ENCODE results near the gene CATSPERZ.

Gene CATSPERZ

DNA sequence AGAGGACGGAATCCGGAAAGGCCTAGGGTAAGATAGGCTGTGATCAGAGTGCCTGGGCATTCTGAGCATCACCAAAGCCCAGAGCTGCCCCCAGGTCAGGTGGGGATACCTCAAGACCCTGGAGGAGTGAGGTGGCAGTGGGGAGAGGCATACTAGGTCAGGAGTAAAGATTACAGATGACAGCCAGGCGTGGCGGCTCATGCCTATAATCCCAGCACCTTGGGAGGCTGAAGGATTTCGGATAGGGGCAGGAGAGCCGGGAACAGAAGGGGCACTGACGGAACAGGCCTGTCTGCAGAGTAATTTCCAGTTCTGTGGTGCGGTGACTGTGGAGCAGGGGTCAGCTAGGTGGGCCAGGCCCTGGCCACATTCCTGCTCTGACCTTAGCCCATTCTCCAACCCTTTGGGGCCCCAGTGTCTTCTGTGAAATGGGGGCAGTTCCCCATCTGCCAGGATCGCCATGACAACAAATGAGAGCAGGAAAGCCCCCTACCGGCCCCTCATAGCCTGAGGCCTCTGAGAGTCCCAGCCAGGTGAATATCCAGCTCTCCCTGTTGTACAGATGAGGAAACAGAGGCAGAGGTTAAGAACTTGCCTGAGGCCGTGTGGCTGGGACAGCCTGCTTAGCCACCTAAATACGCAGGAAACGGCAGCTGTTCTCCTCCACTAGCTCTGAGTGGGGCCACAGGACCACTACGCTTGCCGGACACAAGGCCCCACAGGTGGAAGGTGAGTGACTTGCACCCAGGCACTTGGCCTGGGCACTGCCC lies 24.9 kb upstream of the CATSPERZ start:
- Mint-ChIP-seq H3K4me1 (peaks cover 14% of the 10 kb centered on the region), H3K4me3 (no peak overlapping the region), H3K9me3 (no peaks in the 10 kb centered on the region), H3K27me3 (no peaks in the 10 kb centered on the region), H3K36me3 (peaks cover 8% of the 10 kb centered on the region), H3K27ac (no peak overlapping the region)
- ATAC-seq: no peak

GRCh38 chr11:64275841-64276240 lies 24.3 kb upstream of the CATSPERZ start:
- no peaks in the 10 kb centered on the region for H3K9me3 Mint-ChIP-seq
- H3K4me3 Mint-ChIP-seq: no peak overlapping the region
- H3K36me3 Mint-ChIP-seq: peaks cover 8% of the 10 kb centered on the region
- H3K27ac Mint-ChIP-seq: no peak overlapping the region
- ATAC-seq: no peak
- H3K27me3 Mint-ChIP-seq: no peaks in the 10 kb centered on the region
- H3K4me1 Mint-ChIP-seq: peaks cover 10% of the 10 kb centered on the region

DNA sequence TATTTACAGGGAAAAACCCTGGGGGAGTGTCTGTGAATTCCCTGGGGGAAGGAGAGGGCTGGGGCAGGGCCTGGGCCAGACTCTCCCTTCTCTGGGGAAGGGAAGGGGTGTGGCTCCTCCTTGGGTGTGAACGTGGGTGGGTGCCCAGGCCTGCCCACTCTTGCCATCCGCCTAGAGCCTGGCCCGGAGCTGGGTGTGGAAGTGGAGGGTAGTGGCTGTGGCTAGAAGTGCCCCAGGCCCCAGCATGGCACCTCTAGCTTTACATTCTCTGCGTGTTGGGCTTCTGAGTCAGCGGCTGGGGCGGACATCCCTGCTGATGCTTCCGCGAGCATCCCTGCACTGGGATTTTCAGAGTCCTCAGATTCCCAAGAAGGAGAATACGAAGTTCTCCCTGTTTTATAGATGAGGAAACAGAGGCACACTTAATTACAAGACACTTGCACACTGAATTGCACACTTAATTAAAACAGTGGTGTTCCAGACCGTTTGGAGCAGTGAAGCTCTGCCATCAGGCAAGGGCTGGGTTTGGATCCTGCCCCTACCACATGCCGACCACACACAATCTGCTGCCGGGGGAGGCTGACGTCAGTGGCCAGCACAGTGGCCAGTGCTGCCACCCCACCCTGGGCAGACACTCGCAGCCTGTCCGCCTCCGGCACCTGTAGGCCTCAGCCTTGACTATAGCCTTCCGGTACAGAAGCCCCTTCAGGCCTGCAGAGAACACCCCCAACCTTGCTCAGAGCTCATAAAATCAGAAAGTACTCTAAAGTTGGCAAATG lies 23.3 kb upstream of the CATSPERZ start:
- peaks cover 8% of the 10 kb centered on the region for H3K4me1 Mint-ChIP-seq
- no peak overlapping the region for H3K4me3 Mint-ChIP-seq
- H3K36me3 Mint-ChIP-seq: peaks cover 17% of the 10 kb centered on the region
- no peak for ATAC-seq
- H3K27me3 Mint-ChIP-seq: no peaks in the 10 kb centered on the region
- H3K27ac Mint-ChIP-seq: peak overlapping the region; percentile 22
- H3K9me3 Mint-ChIP-seq: no peaks in the 10 kb centered on the region

GRCh38 chr11:64278576-64279190 lies 21.5 kb upstream of the CATSPERZ start:
- no peak for ATAC-seq
- no peak overlapping the region for H3K27ac Mint-ChIP-seq
- H3K4me1 Mint-ChIP-seq: peaks cover 18% of the 10 kb centered on the region
- H3K27me3 Mint-ChIP-seq: no peaks in the 10 kb centered on the region
- peaks cover 26% of the 10 kb centered on the region for H3K36me3 Mint-ChIP-seq
- H3K9me3 Mint-ChIP-seq: no peaks in the 10 kb centered on the region
- H3K4me3 Mint-ChIP-seq: no peak overlapping the region

DNA sequence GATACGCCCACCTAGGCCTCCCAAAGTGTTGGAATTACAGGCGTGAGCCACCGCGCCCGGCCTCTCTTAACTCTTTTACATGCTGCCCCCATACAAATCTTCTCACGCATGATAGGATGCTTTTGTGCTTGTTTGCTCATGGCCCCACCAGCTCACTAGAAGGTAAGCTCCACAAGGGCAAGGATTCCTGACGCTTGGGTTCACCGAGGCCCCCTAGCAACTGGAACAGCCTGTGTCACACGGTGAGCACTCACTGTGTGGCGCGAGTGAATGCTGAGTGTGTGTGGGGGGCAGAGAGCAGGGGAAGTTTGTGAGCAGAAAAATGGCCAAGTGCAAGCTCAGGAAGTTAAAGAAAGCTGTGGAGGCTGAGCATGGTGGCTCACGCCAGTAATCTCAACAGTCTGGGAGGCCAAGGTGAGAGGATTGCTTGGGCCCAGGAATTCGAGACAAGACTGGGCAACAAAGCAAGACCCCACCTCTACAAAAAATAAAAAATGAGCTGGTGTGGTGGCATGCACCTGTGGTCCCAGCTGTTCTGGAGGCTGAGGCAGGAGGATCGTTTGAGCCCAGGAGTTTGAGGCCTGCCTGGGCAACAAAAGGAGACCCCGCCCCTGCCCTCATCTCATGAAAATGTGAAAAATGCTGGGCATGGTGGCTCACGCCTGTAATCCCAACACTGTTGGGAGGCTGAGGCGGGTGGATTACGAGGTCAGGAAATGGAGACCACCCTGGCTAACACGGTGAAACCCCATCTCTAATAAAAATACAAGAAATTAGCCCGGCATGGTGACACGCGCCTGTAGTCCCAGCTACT lies 18.0 kb upstream of the CATSPERZ start:
- no peaks in the 10 kb centered on the region for H3K9me3 Mint-ChIP-seq
- H3K36me3 Mint-ChIP-seq: peaks cover 26% of the 10 kb centered on the region
- no peak overlapping the region for H3K27ac Mint-ChIP-seq
- peaks cover 35% of the 10 kb centered on the region for H3K4me1 Mint-ChIP-seq
- H3K27me3 Mint-ChIP-seq: no peaks in the 10 kb centered on the region
- ATAC-seq: no peak
- no peak overlapping the region for H3K4me3 Mint-ChIP-seq

- no peaks in the 10 kb centered on the region for H3K9me3 Mint-ChIP-seq
- H3K4me3 Mint-ChIP-seq: peak overlapping the region; percentile 66
- ATAC-seq: no peak
- peak overlapping the region; percentile 93 for H3K27ac Mint-ChIP-seq
- peaks cover 26% of the 10 kb centered on the region for H3K36me3 Mint-ChIP-seq
- H3K27me3 Mint-ChIP-seq: no peaks in the 10 kb centered on the region
- H3K4me1 Mint-ChIP-seq: peaks cover 35% of the 10 kb centered on the region
These were observed 17.1 kb upstream of the CATSPERZ start for GRCh38 chr11:64283092-64283491.

- Mint-ChIP-seq H3K9me3 (no peaks in the 10 kb centered on the region), H3K36me3 (peaks cover 27% of the 10 kb centered on the region), H3K4me1 (peaks cover 35% of the 10 kb centered on the region), H3K27me3 (no peaks in the 10 kb centered on the region), H3K4me3 (peak within 1 kb of the TSS; percentile 94), H3K27ac (peak within 1 kb of the TSS; percentile 93)
- ATAC-seq: peak; percentile 90
These were observed 15.9 kb upstream of the CATSPERZ start, which contains the start of gene BAD for GRCh38 chr11:64284048-64284961. Gene BAD (minus strand): TSS chr11:64284665. CDS start chr11:64284368, 297 bp downstream.

- peak within 1 kb of the TSS; percentile 94 for H3K4me3 Mint-ChIP-seq
- no peaks in the 10 kb centered on the region for H3K9me3 Mint-ChIP-seq
- peaks cover 2% of the 10 kb centered on the region for H3K27me3 Mint-ChIP-seq
- peaks cover 35% of the 10 kb centered on the region for H3K4me1 Mint-ChIP-seq
- H3K27ac Mint-ChIP-seq: peak within 1 kb of the TSS; percentile 93
- peaks cover 27% of the 10 kb centered on the region for H3K36me3 Mint-ChIP-seq
- ATAC-seq: peak; percentile 84
These were observed 14.9 kb upstream of the CATSPERZ start, which contains the start of gene GPR137 for GRCh38 chr11:64284962-64285884. Gene GPR137 (plus strand): TSS chr11:64285848. CDS start chr11:64286525, 677 bp downstream.

DNA sequence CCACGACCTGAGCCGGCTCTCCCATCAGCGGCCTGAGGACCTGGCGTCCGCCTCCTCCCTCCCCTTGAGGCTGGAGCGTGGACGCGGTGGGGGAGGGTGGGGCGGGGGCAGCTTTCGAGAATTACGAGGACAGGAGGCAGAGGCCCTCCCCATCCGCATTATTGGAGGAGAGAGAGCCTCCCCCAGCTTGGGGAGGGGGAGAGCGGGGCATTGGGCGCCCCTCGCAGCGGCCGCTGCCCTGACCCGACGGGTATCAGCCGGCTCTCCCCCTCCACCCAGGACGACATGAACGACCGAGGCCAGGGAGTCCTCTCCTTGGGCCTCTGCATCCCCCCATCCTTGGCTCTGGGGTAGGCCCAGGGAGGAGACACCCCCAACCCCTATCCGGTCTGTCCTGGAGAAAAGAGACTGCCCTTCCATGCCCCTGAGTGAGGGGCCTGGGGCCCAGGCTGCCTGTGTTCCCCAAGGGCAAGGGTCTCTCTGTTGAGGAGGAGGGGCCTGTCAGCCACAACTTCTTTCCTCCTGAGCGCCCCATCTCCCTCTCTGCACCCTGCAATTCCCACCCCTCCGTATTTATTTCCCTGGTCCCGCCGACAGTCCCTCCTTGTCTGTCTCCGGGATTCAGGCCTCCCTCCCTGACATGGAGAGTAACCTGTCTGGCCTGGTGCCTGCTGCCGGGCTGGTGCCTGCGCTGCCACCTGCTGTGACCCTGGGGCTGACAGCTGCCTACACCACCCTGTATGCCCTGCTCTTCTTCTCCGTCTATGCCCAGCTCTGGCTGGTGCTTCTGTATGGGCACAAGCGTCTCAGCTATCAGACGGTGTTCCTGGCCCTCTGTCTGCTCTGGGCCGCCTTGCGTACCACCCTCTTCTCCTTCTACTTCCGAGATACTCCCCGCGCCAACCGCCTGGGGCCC lies 14.0 kb upstream of the CATSPERZ start:
- Mint-ChIP-seq H3K4me3 (peak overlapping the region; percentile 94), H3K36me3 (peaks cover 33% of the 10 kb centered on the region), H3K4me1 (peaks cover 42% of the 10 kb centered on the region), H3K27ac (peak overlapping the region; percentile 93), H3K9me3 (no peaks in the 10 kb centered on the region), H3K27me3 (peaks cover 12% of the 10 kb centered on the region)
- ATAC-seq: peak; percentile 0

DNA sequence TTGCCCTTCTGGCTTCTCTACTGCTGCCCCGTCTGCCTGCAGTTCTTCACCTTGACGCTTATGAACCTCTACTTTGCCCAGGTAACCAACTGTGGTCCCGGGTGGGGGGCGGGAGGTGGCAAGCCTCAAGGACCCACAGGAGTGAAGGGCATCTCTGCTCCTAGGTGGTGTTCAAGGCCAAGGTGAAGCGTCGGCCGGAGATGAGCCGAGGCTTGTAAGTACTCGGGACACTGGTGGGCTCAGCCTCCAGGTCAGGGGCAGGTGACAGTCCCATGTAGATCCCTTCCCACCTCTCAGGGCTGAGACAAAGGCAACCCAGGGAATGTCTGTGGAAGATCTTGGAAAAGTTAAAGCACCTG lies 13.4 kb upstream of the CATSPERZ start:
- no peak for ATAC-seq
- Mint-ChIP-seq H3K9me3 (no peaks in the 10 kb centered on the region), H3K4me1 (peaks cover 39% of the 10 kb centered on the region), H3K27ac (peak overlapping the region; percentile 65), H3K27me3 (peaks cover 13% of the 10 kb centered on the region), H3K36me3 (peaks cover 27% of the 10 kb centered on the region), H3K4me3 (peak overlapping the region; percentile 94)

DNA sequence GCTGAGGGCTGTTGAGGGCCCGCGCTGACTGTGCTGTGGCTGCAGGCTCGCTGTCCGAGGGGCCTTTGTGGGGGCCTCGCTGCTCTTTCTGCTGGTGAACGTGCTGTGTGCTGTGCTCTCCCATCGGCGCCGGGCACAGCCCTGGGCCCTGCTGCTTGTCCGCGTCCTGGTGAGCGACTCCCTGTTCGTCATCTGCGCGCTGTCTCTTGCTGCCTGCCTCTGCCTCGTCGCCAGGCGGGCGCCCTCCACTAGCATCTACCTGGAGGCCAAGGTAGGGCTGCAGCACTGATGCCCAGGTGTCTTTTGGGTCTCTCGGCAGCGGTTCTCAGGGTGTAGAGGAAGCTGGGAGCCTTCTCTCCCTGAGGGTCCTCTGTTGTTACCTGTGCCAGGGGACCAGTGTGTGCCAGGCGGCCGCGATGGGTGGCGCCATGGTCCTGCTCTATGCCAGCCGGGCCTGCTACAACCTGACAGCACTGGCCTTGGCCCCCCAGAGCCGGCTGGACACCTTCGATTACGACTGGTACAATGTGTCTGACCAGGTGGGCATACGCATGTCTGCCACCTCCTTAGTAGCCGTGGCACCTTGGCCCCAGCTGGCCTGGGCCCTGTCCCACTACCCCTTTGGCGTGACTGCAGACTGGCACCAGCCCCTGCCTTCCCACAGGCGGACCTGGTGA lies 12.3 kb upstream of the CATSPERZ start:
- Mint-ChIP-seq H3K36me3 (peaks cover 20% of the 10 kb centered on the region), H3K4me1 (peaks cover 39% of the 10 kb centered on the region), H3K27me3 (peaks cover 20% of the 10 kb centered on the region), H3K27ac (no peak overlapping the region), H3K9me3 (no peaks in the 10 kb centered on the region), H3K4me3 (no peak overlapping the region)
- no peak for ATAC-seq

GRCh38 chr11:64288353-64288750 lies 11.8 kb upstream of the CATSPERZ start:
- peaks cover 34% of the 10 kb centered on the region for H3K4me1 Mint-ChIP-seq
- no peak overlapping the region for H3K27ac Mint-ChIP-seq
- H3K27me3 Mint-ChIP-seq: peaks cover 25% of the 10 kb centered on the region
- no peak overlapping the region for H3K4me3 Mint-ChIP-seq
- no peaks in the 10 kb centered on the region for H3K9me3 Mint-ChIP-seq
- ATAC-seq: no peak
- peaks cover 17% of the 10 kb centered on the region for H3K36me3 Mint-ChIP-seq
